ENCODE measurements around the gene SRPRB. TPM values are rescaled to one million over a fixed set of nuclear protein-coding genes. Genes with fewer than 3 reads are reported as not detected.

The SRPRB gene
- polyA plus RNA-seq, 1 of the 3 experiments (the other 2 are of a cell fraction) = 54.3 TPM

- Histone ChIP-seq H3K9me3 (no peaks in the 10 kb centered on the region), H4K20me1 (ENCODE audit: insufficient read depth) (no peaks in the 10 kb centered on the region), H3F3A (replicated peaks; ENCODE audit: insufficient read depth) (no peaks in the 10 kb centered on the region), H3K27me3 (ENCODE audit: insufficient read depth) (no peaks in the 10 kb centered on the region), H3K9ac (no peak overlapping the region), H3K4me2 (no peak overlapping the region), H3K27ac (ENCODE audit: low read depth in 2 of 2, low read length in 1 of 2) (no peak overlapping the region), H3K4me3 (ENCODE audit: low read depth in 2 of 2, low read length in 1 of 2) (no peak overlapping the region), H3K79me2 (ENCODE audit: insufficient read depth) (no peaks in the 10 kb centered on the region), H3K9me2 (no peaks in the 10 kb centered on the region), H2AFZ (ENCODE audit: low read depth) (no peak overlapping the region), H3K4me1 (ENCODE audit: control insufficient read depth in 1 of 2, insufficient read depth in 2 of 2, low read depth in 1 of 2, low read length in 1 of 2) (peaks cover 0 to 14% of the 10 kb centered on the region in 2 experiments; a peak in 1 of 4 replicates), H3K36me3 (replicated peaks in 1 of 2; ENCODE audit: control insufficient read depth in 1 of 2, insufficient read depth in 2 of 2, low read length in 1 of 2) (no peaks in the 10 kb centered on the region)
- ChIA-PET CTCF (no interaction called here), POLR2A (interaction anchor here (0.6 kb wide), 1 partner anchor 14 kb away, joined by 3 read pairs; no protein-coding TSS in a partner anchor)
- no peak for DNase-seq
- 43% methylated on average over 1 of the region's 8 CpGs for WGBS (ENCODE audit: low lambda C conversion rate)
- TF ChIP-seq CHD2 (IDR thresholded peaks at IDR 0.05; ENCODE audit: low read length, partially characterized antibody) (no peak), NFIC (IDR thresholded peaks at IDR 0.05; ENCODE audit: borderline replicate concordance) (no peak), NRF1 (IDR thresholded peaks at IDR 0.05; ENCODE audit: low read depth, low read length) (no peak), SMC3 (IDR thresholded peaks at IDR 0.05; ENCODE audit: low read depth, low read length) (no peak), JUND (IDR thresholded peaks at IDR 0.05) (no peak), RFX5 (IDR thresholded peaks at IDR 0.05; ENCODE audit: low read length) (no peak), ZBTB33 (IDR thresholded peaks at IDR 0.05; ENCODE audit: borderline replicate concordance, low read depth) (no peak), TEAD4 (IDR thresholded peaks at IDR 0.05; ENCODE audit: borderline replicate concordance, insufficient read depth) (no peak), CTCF (IDR thresholded peaks at IDR 0.05) (no peak), MEF2A (IDR thresholded peaks at IDR 0.05; ENCODE audit: borderline replicate concordance, low read depth) (no peak), FOXJ3 (CRISPR knock-in tag; IDR thresholded peaks at IDR 0.05) (no peak), POLR2AphosphoS5 (IDR thresholded peaks at IDR 0.05; ENCODE audit: low read depth, low read length) (no peak), EZH2phosphoT487 (IDR thresholded peaks at IDR 0.05; ENCODE audit: borderline replicate concordance, low read depth) (no peak), RAD21 (IDR thresholded peaks at IDR 0.05; ENCODE audit: low read length) (no peak)
- TF ChIP-seq, protein P1, sequence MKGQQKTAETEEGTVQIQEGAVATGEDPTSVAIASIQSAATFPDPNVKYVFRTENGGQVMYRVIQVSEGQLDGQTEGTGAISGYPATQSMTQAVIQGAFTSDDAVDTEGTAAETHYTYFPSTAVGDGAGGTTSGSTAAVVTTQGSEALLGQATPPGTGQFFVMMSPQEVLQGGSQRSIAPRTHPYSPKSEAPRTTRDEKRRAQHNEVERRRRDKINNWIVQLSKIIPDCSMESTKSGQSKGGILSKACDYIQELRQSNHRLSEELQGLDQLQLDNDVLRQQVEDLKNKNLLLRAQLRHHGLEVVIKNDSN (IDR thresholded peaks at IDR 0.05; ENCODE audit: borderline replicate concordance, low read depth) = no peak
- TF ChIP-seq, protein P2, sequence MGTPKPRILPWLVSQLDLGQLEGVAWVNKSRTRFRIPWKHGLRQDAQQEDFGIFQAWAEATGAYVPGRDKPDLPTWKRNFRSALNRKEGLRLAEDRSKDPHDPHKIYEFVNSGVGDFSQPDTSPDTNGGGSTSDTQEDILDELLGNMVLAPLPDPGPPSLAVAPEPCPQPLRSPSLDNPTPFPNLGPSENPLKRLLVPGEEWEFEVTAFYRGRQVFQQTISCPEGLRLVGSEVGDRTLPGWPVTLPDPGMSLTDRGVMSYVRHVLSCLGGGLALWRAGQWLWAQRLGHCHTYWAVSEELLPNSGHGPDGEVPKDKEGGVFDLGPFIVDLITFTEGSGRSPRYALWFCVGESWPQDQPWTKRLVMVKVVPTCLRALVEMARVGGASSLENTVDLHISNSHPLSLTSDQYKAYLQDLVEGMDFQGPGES (IDR thresholded peaks at IDR 0.05; ENCODE audit: low read depth, low read length) = no peak
Measured at GRCh38 chr3:133868186-133868585, 62.6 kb downstream of the SRPRB start.

All from SK-N-SH (cell line).